HepG2 (cell line): ENCODE results near the gene KRT4. TPM values are rescaled to one million over a fixed set of nuclear protein-coding genes. Genes with fewer than 3 reads are reported as not detected.

Experiments
- ATAC-seq: fragments of 200-7000 bp; cut with Tn5 transposase; 3 replicates; pipeline ENCODE4 v1.9.1; 2020; ENCODE audit warnings: mild to moderate bottlenecking, moderate library complexity
- BruUV-seq: library from RNA; stranded (reverse); fragments of 400-500 nt; replicated peaks from 2 replicates; lab custom pipeline; 2021; lab: Mats Ljungman, UMichigan
- CTCF ChIA-PET: fragments of 300-600 bp; formaldehyde crosslinking; extraction: SDS; loops from one replicate; lab custom pipeline; 2021; ENCODE audit warnings: low total read pairs, inconsistent platforms, low intra/inter-chr PET ratio; lab: Yijun Ruan, JAX
- POLR2A ChIA-PET: fragments of 350-600 bp; sonication (Branson Sonifier 250); formaldehyde crosslinking; loops from one replicate; lab custom pipeline; 2020; ENCODE audit warnings: antibody characterized with exemption, inconsistent platforms; lab: Yijun Ruan, JAX
- DNase-seq: peaks from one replicate; pipeline ENCODE4 v3.0.0-alpha.2; 2015; ENCODE audit warnings: low spot score
- FAIRE-seq: peaks from 3 replicates; lab custom pipeline; 2011; peaks lifted over from hg19 to GRCh38; lab: Jason Lieb, UNC
- H2AFZ ChIP-seq: one replicate; pipeline ENCODE4 v1.6.1; 2011; ENCODE audit warnings: low read length, inconsistent platforms
- H3K27ac ChIP-seq: fragments of 300-600 bp; 3 replicates; pipeline ENCODE4 v1.8.0; 2011; ENCODE audit warnings: mixed run types, mild to moderate bottlenecking, mixed read lengths, low read length, inconsistent platforms; ENCODE audit not compliant: insufficient read depth; ENCODE audit errors: extremely low read length
- H3K27me3 ChIP-seq, 2 experiments: fragments of 200-600 bp in 1 of 2; 2 replicates in 1 of 2; 3 replicates in 1 of 2; pipeline versions ENCODE4 v1.6.0 to v1.8.0; 2011; ENCODE audit warnings: low read length in 2 of 2, mild to moderate bottlenecking in 2 of 2, moderate library complexity in 2 of 2, inconsistent platforms in 1 of 2; ENCODE audit not compliant: insufficient read depth in 2 of 2, control insufficient read depth in 1 of 2
- H3K36me3 ChIP-seq, 2 experiments: fragments of 200-600 bp in 1 of 2; replicated peaks in 1 of 2; 2 replicates in 1 of 2; 3 replicates in 1 of 2; pipeline versions ENCODE4 v1.5.1 to v1.8.0; 2011; ENCODE audit warnings: low read length in 2 of 2, inconsistent platforms in 1 of 2; ENCODE audit not compliant: insufficient read depth in 2 of 2, control insufficient read depth in 1 of 2
- H3K4me1 ChIP-seq: 2 replicates; pipeline ENCODE4 v1.5.1; 2012; ENCODE audit warnings: low read length, inconsistent platforms; ENCODE audit not compliant: insufficient read depth
- H3K4me2 ChIP-seq: 2 replicates; pipeline ENCODE4 v1.6.0; 2011; ENCODE audit warnings: low read depth, low read length, inconsistent platforms
- H3K4me3 ChIP-seq, 3 experiments: fragments of 200-600 bp in 1 of 3; sonication (generic), shearing (Covaris generic) in 1 of 3; replicated peaks in 1 of 3; 2 replicates each; pipeline ENCODE4 v1.5.1; 2011 to 2016; ENCODE audit warnings: low read length in 3 of 3, inconsistent platforms in 2 of 3, low read depth in 2 of 3, mild to moderate bottlenecking in 2 of 3, control low read depth in 1 of 3, mixed read lengths in 1 of 3; ENCODE audit not compliant: insufficient read depth in 1 of 3
- H3K79me2 ChIP-seq: one replicate; pipeline ENCODE4 v1.6.1; 2011; ENCODE audit warnings: low read length, inconsistent platforms; ENCODE audit not compliant: insufficient read depth
- H3K9ac ChIP-seq: 2 replicates; pipeline ENCODE4 v1.6.0; 2011; ENCODE audit warnings: mild to moderate bottlenecking, low read depth, low read length, inconsistent platforms; ENCODE audit not compliant: insufficient read depth
- H3K9me3 ChIP-seq: 2 replicates; pipeline ENCODE4 v1.5.1; 2012; ENCODE audit warnings: mild to moderate bottlenecking, low read length
- H4K20me1 ChIP-seq: 2 replicates; pipeline ENCODE4 v1.6.0; 2011; ENCODE audit warnings: inconsistent platforms, mild to moderate bottlenecking, low read length, moderate library complexity; ENCODE audit not compliant: insufficient read depth
- BRCA1 ChIP-seq: sonication (generic); formaldehyde crosslinking; IDR thresholded peaks from 2 replicates; pipeline ENCODE4 v1.4.0; 2020; ENCODE audit warnings: missing genetic modification reagents
- MIER3 ChIP-seq: IDR thresholded peaks from 2 replicates; pipeline ENCODE4 v1.6.1; 2016; ENCODE audit warnings: missing compliant biosample characterization, borderline replicate concordance
- MXD1 ChIP-seq: sonication (generic); formaldehyde crosslinking; IDR thresholded peaks from 2 replicates; pipeline ENCODE4 v1.4.0; 2020; ENCODE audit warnings: mild to moderate bottlenecking, missing genetic modification reagents
- NCOA5 ChIP-seq: sonication (generic); formaldehyde crosslinking; IDR thresholded peaks from 2 replicates; pipeline ENCODE4 v1.4.0; 2020; ENCODE audit warnings: missing genetic modification reagents
- NFRKB ChIP-seq: fragments of 450-650 bp; IDR thresholded peaks from 2 replicates; pipeline ENCODE4 v1.6.1; 2017
- PBX3 ChIP-seq: sonication (generic); formaldehyde crosslinking; IDR thresholded peaks from 2 replicates; pipeline ENCODE4 v1.8.1; 2023; ENCODE audit warnings: missing genetic modification reagents, inconsistent platforms, borderline replicate concordance
- RAD51 ChIP-seq: fragments of 450-650 bp; IDR thresholded peaks from 2 replicates; pipeline ENCODE4 v1.6.1; 2016; ENCODE audit warnings: borderline replicate concordance
- RBM22 ChIP-seq: fragments of 200-400 bp; formaldehyde crosslinking; optimal IDR thresholded peaks from 2 replicates; pipeline ENCODE3; 2017; ENCODE audit warnings: mild to moderate bottlenecking, low read length, moderate library complexity
- TEAD3 ChIP-seq: optimal IDR thresholded peaks from 2 replicates; pipeline ENCODE3; 2016; ENCODE audit warnings: borderline replicate concordance
- ZNF263 ChIP-seq: sonication (generic); formaldehyde crosslinking; IDR thresholded peaks from 2 replicates; pipeline ENCODE4 v1.4.0; 2020; ENCODE audit warnings: missing genetic modification reagents
- WGBS: methylation state at CpG from one replicate; pipeline ENCODE4 v1.1.6; 2017; ENCODE audit warnings: low lambda C conversion rate; 5-methylcytosine and 5-hydroxymethylcytosine counted together
- in situ Hi-C: cut with HindIII; loops from 2 replicates; pipeline ENCODE4 v1.10.0; 2017; ENCODE audit warnings: low pct_unique_long_range_greater_than_20kb; ENCODE audit not compliant: extremely low pct_ligation_motif_present
- intact Hi-C: fragments of 100-400 bp; cut with micrococcal nuclease; formaldehyde crosslinking; loops from one replicate; pipeline ENCODE4 v1.10.0; 2022; ENCODE audit not compliant: unreplicated experiment
- polyA plus RNA-seq, 8 experiments: library from polyadenylated mRNA; depleted of rRNA in 3 of 8; stranded (reverse) in 7 of 8; unstranded in 1 of 8; fragments of >200 nt; fragmentation: Illumina TruSeq in 4 of 8; extraction: Trizol in 4 of 8; gene quantifications; 2 replicates each; pipeline versions ENCODE4 v1.2.1 to v1.2.3, GENCODE V29; 2011 to 2016; ENCODE audit warnings: low read depth in 4 of 8, missing spikeins in 1 of 8, mixed read lengths in 1 of 8; ENCODE audit not compliant: insufficient read depth in 1 of 8
- total RNA-seq, 5 experiments: library from RNA; depleted of rRNA; stranded (reverse); fragments of >200 nt; fragmentation: Illumina TruSeq; extraction: Trizol; gene quantifications; 2 replicates each; pipeline ENCODE4 v1.2.3, GENCODE V29; 2016; ENCODE audit warnings: low read depth in 1 of 5

Gene KRT4
- total and polyA plus RNA-seq, 2 of the 13 experiments (the other 11 are each of a cell fraction or from before 2014, with no cell fraction given) = not detected

GRCh38 chr12:52836491-52837412, 22.8 kb upstream of the KRT4 start (continued):
- no peak for TF ChIP-seq RBM22
- no peak for TF ChIP-seq RAD51
- no peak for TF ChIP-seq ZNF263 (CRISPR knock-in tag)
- no peak for TF ChIP-seq BRCA1 (CRISPR knock-in tag)
- TF ChIP-seq PBX3 (CRISPR knock-in tag) = no peak
- no peak for TF ChIP-seq NCOA5 (CRISPR knock-in tag)

GRCh38 chr12:52836042-52836466, 22.1 kb upstream of the KRT4 start:
- Histone ChIP-seq H3K79me2 (no peaks in the 10 kb centered on the region), H3K4me3 (no peak overlapping the region), H3K9me3 (no peaks in the 10 kb centered on the region), H4K20me1 (no peaks in the 10 kb centered on the region), H3K9ac (no peak overlapping the region), H3K27me3 (peaks cover 6 to 60% of the 10 kb centered on the region in 2 experiments), H3K27ac (no peak overlapping the region), H3K36me3 (no peaks in the 10 kb centered on the region), H3K4me1 (no peaks in the 10 kb centered on the region), H3K4me2 (no peak overlapping the region), H2AFZ (no peak overlapping the region)
- ChIA-PET CTCF (no interaction called here), POLR2A (no interaction called here)
- in situ Hi-C loops (no loop called here), intact Hi-C loops (no loop called here)
- DNase-seq (no peak), FAIRE-seq (no peak), ATAC-seq (no peak)
- no peak for TF ChIP-seq NFRKB
- no peak for TF ChIP-seq MXD1 (CRISPR knock-in tag)
- TF ChIP-seq MIER3 (CRISPR knock-in tag) = no peak
- no peak for TF ChIP-seq TEAD3 (CRISPR knock-in tag)
- WGBS = 21% methylated on average over 2 of the region's 7 CpGs
- BruUV-seq = no TSS peak
